H1 (cell line): Measurements from ENCODE around the gene CRYBG1.

Experiments
- CHD1 ChIP-seq: IDR thresholded peaks from 2 replicates; pipeline ENCODE4 v1.6.1; 2012; ENCODE audit warnings: low read depth, low read length, improper control_type of control experiment
- CREB1 ChIP-seq: IDR thresholded peaks from 2 replicates; pipeline ENCODE4 v1.6.1; 2012; ENCODE audit warnings: inconsistent platforms
- CTCF ChIP-seq, 3 experiments: IDR thresholded peaks; 1 replicate in 2 of 3; 2 replicates in 1 of 3; pipeline versions ENCODE4 v1.5.1 to v1.6.1; 2011; ENCODE audit warnings: low read length in 3 of 3, mild to moderate bottlenecking in 3 of 3, inconsistent platforms in 2 of 3, low read depth in 1 of 3, moderate library complexity in 1 of 3; ENCODE audit not compliant: insufficient read depth in 1 of 3; ENCODE audit errors: control extremely low read depth in 1 of 3
- EZH2 ChIP-seq: fragments of 200-600 bp; sonication (generic); IDR thresholded peaks from 2 replicates; pipeline ENCODE4 v1.7.1; 2012; ENCODE audit warnings: low read depth, mild to moderate bottlenecking, moderate library complexity, low read length, inconsistent platforms; ENCODE audit not compliant: severe bottlenecking
- POLR2AphosphoS5 ChIP-seq: IDR thresholded peaks from 2 replicates; pipeline ENCODE4 v1.6.1; 2011; ENCODE audit warnings: low read depth, low read length
- RAD21 ChIP-seq, 2 experiments: IDR thresholded peaks in 1 of 2; conservative IDR thresholded peaks in 1 of 2; 2 replicates each; pipeline ENCODE4 v1.6.1; 2011; ENCODE audit warnings: low read depth in 2 of 2, low read length in 2 of 2, improper control_type of control experiment in 1 of 2, inconsistent platforms in 1 of 2, mild to moderate bottlenecking in 1 of 2, moderate library complexity in 1 of 2
- TEAD4 ChIP-seq: IDR thresholded peaks from 2 replicates; pipeline ENCODE4 v1.6.1; 2012; ENCODE audit warnings: low read depth, low read length, inconsistent platforms, mixed read lengths

- TF ChIP-seq CHD1 (no peak), CREB1 (no peak), RAD21 (IDR thresholded peaks at IDR 0.05 in 1 of 2, conservative IDR thresholded peaks at IDR 0.05 in 1 of 2; ENCODE audit: low read depth in 2 of 2, low read length in 2 of 2) (peak; percentile 21 to 43; a peak in 1 of 4 replicates), EZH2 (no peak), TEAD4 (no peak), CTCF (IDR thresholded peaks at IDR 0.05; ENCODE audit: control extremely low read depth in 1 of 3, insufficient read depth in 1 of 3, low read depth in 1 of 3, low read length in 3 of 3) (peak; percentile 11 to 37 (median 36)), POLR2AphosphoS5 (no peak)
Observed at GRCh38 chr6:106509420-106510089, 149.0 kb downstream of the CRYBG1 start.
